Measurements from ENCODE around the gene ODAD2.

ODAD2 gene

GRCh38 chr10:27838901-27839300, 160.0 kb downstream of the ODAD2 start:
- H3K27me3 ChIP-seq (ENCODE audit: insufficient read depth, low read length, poor library complexity, severe bottlenecking): no peaks in the 10 kb centered on the region
- H4K20me1 ChIP-seq (ENCODE audit: insufficient read depth, low read length, poor library complexity, severe bottlenecking): no peaks in the 10 kb centered on the region
- no peaks in the 10 kb centered on the region for H3K36me3 ChIP-seq (ENCODE audit: insufficient read depth, low read length)
- no peak overlapping the region for H3K4me2 ChIP-seq (ENCODE audit: low read depth, low read length, poor library complexity, severe bottlenecking)
- H3K4me3 ChIP-seq (ENCODE audit: low read length, poor library complexity, severe bottlenecking): no peak overlapping the region
- no peaks in the 10 kb centered on the region for H3F3A ChIP-seq (ENCODE audit: low read depth)
- H2AFZ ChIP-seq (ENCODE audit: low read length): no peak overlapping the region
- H3K9me2 ChIP-seq (replicated peaks; ENCODE audit: low read depth, low read length): no peaks in the 10 kb centered on the region
- no peaks in the 10 kb centered on the region for H3K79me2 ChIP-seq (ENCODE audit: insufficient read depth, low read length)
- no peaks in the 10 kb centered on the region for H3K4me1 ChIP-seq (ENCODE audit: insufficient read depth, low read length, poor library complexity, severe bottlenecking)
- TF ChIP-seq EZH2phosphoT487 (IDR thresholded peaks at IDR 0.05; ENCODE audit: borderline replicate concordance) (no peak), CTCF (conservative IDR thresholded peaks at IDR 0.05; ENCODE audit: low read length) (no peak)
- no peaks in the 10 kb centered on the region for H3K9me3 ChIP-seq (ENCODE audit: insufficient read depth, low read depth, low read length)
- no peak overlapping the region for H3K9ac ChIP-seq (ENCODE audit: low read depth, low read length, poor library complexity, severe bottlenecking)

- TF ChIP-seq EZH2phosphoT487 (IDR thresholded peaks at IDR 0.05; ENCODE audit: borderline replicate concordance) (no peak), CTCF (conservative IDR thresholded peaks at IDR 0.05; ENCODE audit: low read length) (no peak)
- Histone ChIP-seq H3K4me2 (ENCODE audit: low read depth, low read length, poor library complexity, severe bottlenecking) (no peak overlapping the region), H3F3A (ENCODE audit: low read depth) (no peaks in the 10 kb centered on the region), H3K79me2 (ENCODE audit: insufficient read depth, low read length) (no peaks in the 10 kb centered on the region), H3K4me1 (ENCODE audit: insufficient read depth, low read length, poor library complexity, severe bottlenecking) (no peaks in the 10 kb centered on the region), H3K9me2 (replicated peaks; ENCODE audit: low read depth, low read length) (no peaks in the 10 kb centered on the region), H3K4me3 (ENCODE audit: low read length, poor library complexity, severe bottlenecking) (no peak overlapping the region), H3K27me3 (ENCODE audit: insufficient read depth, low read length, poor library complexity, severe bottlenecking) (no peaks in the 10 kb centered on the region), H3K9ac (ENCODE audit: low read depth, low read length, poor library complexity, severe bottlenecking) (no peak overlapping the region), H3K36me3 (ENCODE audit: insufficient read depth, low read length) (no peaks in the 10 kb centered on the region), H2AFZ (ENCODE audit: low read length) (no peak overlapping the region), H3K9me3 (ENCODE audit: insufficient read depth, low read depth, low read length) (no peaks in the 10 kb centered on the region), H4K20me1 (ENCODE audit: insufficient read depth, low read length, poor library complexity, severe bottlenecking) (no peaks in the 10 kb centered on the region)
Observed at GRCh38 chr10:27838361-27838760, 160.5 kb downstream of the ODAD2 start.

GRCh38 chr10:27834476-27834875, 164.4 kb downstream of the ODAD2 start:
- H3K79me2 ChIP-seq (ENCODE audit: insufficient read depth, low read length): no peaks in the 10 kb centered on the region
- no peaks in the 10 kb centered on the region for H4K20me1 ChIP-seq (ENCODE audit: insufficient read depth, low read length, poor library complexity, severe bottlenecking)
- no peak overlapping the region for H3K4me3 ChIP-seq (ENCODE audit: low read length, poor library complexity, severe bottlenecking)
- H3F3A ChIP-seq (ENCODE audit: low read depth): no peaks in the 10 kb centered on the region
- no peaks in the 10 kb centered on the region for H3K9me2 ChIP-seq (replicated peaks; ENCODE audit: low read depth, low read length)
- H2AFZ ChIP-seq (ENCODE audit: low read length): no peak overlapping the region
- H3K9me3 ChIP-seq (ENCODE audit: insufficient read depth, low read depth, low read length): no peaks in the 10 kb centered on the region
- H3K4me1 ChIP-seq (ENCODE audit: insufficient read depth, low read length, poor library complexity, severe bottlenecking): no peaks in the 10 kb centered on the region
- H3K9ac ChIP-seq (ENCODE audit: low read depth, low read length, poor library complexity, severe bottlenecking): no peak overlapping the region
- no peaks in the 10 kb centered on the region for H3K36me3 ChIP-seq (ENCODE audit: insufficient read depth, low read length)
- no peaks in the 10 kb centered on the region for H3K27me3 ChIP-seq (ENCODE audit: insufficient read depth, low read length, poor library complexity, severe bottlenecking)
- no peak overlapping the region for H3K4me2 ChIP-seq (ENCODE audit: low read depth, low read length, poor library complexity, severe bottlenecking)
- TF ChIP-seq CTCF (conservative IDR thresholded peaks at IDR 0.05; ENCODE audit: low read length): no peak
- TF ChIP-seq EZH2phosphoT487 (IDR thresholded peaks at IDR 0.05; ENCODE audit: borderline replicate concordance): no peak

Data from Loucy (cell line).